Measurements from ENCODE around the gene PLPP4. TPM values are rescaled to one million over a fixed set of nuclear protein-coding genes. Genes with fewer than 3 reads are reported as not detected.

The PLPP4 gene
- total RNA-seq, 1 experiment from 2014 or later, result not detected

DNA sequence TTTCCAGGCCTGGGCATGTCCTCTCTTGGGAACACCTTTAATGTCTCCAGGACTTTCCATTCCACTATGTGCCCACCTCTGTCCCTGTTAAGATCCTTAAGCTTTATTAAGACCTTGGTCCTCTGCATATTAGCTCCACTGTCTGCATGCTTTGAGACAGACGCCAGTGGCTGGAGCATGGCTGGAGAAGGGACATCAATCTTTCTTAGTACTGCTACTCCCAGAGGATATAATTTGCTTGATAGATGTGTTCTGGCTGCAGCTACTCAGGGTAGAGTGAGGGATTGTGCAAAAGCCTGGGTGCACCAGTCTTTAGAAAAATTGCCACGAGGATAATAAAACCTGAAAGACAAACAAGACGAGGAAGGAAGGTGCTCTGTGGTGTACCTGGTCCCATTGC, 42.9 kb downstream of the PLPP4 start:
- Mint-ChIP-seq H3K4me3 (no peak overlapping the region), H3K27ac (no peak overlapping the region), H3K9me3 (no peaks in the 10 kb centered on the region; a peak in 1 of 5 replicates), H3K36me3 (ENCODE audit: insufficient read depth in 1 of 3, low read depth in 3 of 3) (peaks cover 0 to 4% (median 0%) of the 10 kb centered on the region in 3 experiments; a peak in 3 of 7 replicates), H3K4me1 (peaks cover 14 to 20% of the 10 kb centered on the region in 2 experiments), H3K27me3 (ENCODE audit: low read depth) (peaks cover 16% of the 10 kb centered on the region; the same call in 1 of the 2 replicates)
- Histone ChIP-seq H3K27ac (ENCODE audit: insufficient read length, low read depth, low read length) (no peak overlapping the region), H3T11ph (ENCODE audit: low read length) (no peak overlapping the region), H3K23ac (ENCODE audit: insufficient read length, low read depth, low read length) (no peak overlapping the region), H2AFZ (ENCODE audit: low read length) (no peak overlapping the region), H3K4me2 (ENCODE audit: insufficient read depth, insufficient read length, low read length) (no peak overlapping the region), H4K91ac (ENCODE audit: insufficient read length, low read depth, low read length) (no peak overlapping the region), H3K4me1 (ENCODE audit: insufficient read depth, low read length) (peaks cover 2% of the 10 kb centered on the region; the same call in 1 of the 2 replicates), H3K23me2 (ENCODE audit: insufficient read length, low read depth, low read length, poor library complexity, severe bottlenecking) (no peaks in the 10 kb centered on the region), H3K27me3 (ENCODE audit: insufficient read depth, low read length) (no peaks in the 10 kb centered on the region), H2BK20ac (ENCODE audit: low read depth, low read length, poor library complexity, severe bottlenecking) (no peak overlapping the region), H3K9me3 (ENCODE audit: control insufficient read depth, low read depth, low read length) (no peaks in the 10 kb centered on the region), H2AK5ac (ENCODE audit: insufficient read length, low read length) (no peak overlapping the region), H3K18ac (ENCODE audit: insufficient read length, low read depth, low read length) (no peak overlapping the region), H3K56ac (ENCODE audit: insufficient read length, low read depth, low read length) (no peak overlapping the region), H2BK120ac (ENCODE audit: low read depth, low read length, poor library complexity, severe bottlenecking) (no peak overlapping the region), H3K79me1 (ENCODE audit: insufficient read depth, low read depth, low read length, poor library complexity, severe bottlenecking) (no peaks in the 10 kb centered on the region), H2BK12ac (ENCODE audit: insufficient read length, low read depth, low read length) (no peak overlapping the region), H2BK5ac (ENCODE audit: insufficient read length, low read length) (no peak overlapping the region), H4K5ac (ENCODE audit: insufficient read length, low read depth, low read length) (no peak overlapping the region), H2BK15ac (ENCODE audit: low read depth, low read length) (no peak overlapping the region), H3K4ac (ENCODE audit: low read depth, low read length) (no peak overlapping the region), H3K14ac (ENCODE audit: insufficient read depth, low read length) (no peak overlapping the region), H4K8ac (replicated peaks; ENCODE audit: insufficient read length, low read depth, low read length) (no peak overlapping the region), H3K79me2 (ENCODE audit: insufficient read depth, low read length) (no peaks in the 10 kb centered on the region), H4K20me1 (ENCODE audit: control insufficient read depth, insufficient read depth, insufficient read length) (no peaks in the 10 kb centered on the region), H3K9ac (ENCODE audit: extremely low read depth, insufficient read length, low read length) (no peak overlapping the region)
- DNase-seq, result no peak
- TF ChIP-seq, protein P1, sequence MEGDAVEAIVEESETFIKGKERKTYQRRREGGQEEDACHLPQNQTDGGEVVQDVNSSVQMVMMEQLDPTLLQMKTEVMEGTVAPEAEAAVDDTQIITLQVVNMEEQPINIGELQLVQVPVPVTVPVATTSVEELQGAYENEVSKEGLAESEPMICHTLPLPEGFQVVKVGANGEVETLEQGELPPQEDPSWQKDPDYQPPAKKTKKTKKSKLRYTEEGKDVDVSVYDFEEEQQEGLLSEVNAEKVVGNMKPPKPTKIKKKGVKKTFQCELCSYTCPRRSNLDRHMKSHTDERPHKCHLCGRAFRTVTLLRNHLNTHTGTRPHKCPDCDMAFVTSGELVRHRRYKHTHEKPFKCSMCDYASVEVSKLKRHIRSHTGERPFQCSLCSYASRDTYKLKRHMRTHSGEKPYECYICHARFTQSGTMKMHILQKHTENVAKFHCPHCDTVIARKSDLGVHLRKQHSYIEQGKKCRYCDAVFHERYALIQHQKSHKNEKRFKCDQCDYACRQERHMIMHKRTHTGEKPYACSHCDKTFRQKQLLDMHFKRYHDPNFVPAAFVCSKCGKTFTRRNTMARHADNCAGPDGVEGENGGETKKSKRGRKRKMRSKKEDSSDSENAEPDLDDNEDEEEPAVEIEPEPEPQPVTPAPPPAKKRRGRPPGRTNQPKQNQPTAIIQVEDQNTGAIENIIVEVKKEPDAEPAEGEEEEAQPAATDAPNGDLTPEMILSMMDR (conservative IDR thresholded peaks at IDR 0.05), result no peak
- WGBS (ENCODE audit: extremely low coverage, insufficient read length, low lambda C conversion rate), result no CpG with 5 or more reads among the region's 3 CpGs

Measured in H9 (cell line).